NCI-H2196 (cell line): ENCODE results near the gene TRPM4.
A peak's percentile ranks its signal among the peaks of the same experiment; 100 is the strongest.
"Not testable (repeated sequence)": the region's sequence is repeated elsewhere in the genome, so short reads cannot be mapped to it uniquely, and the experiment has no call there.

ENCODE experiments used
- DNase-seq: peaks from one replicate; lab custom pipeline; 2025; ENCODE audit not compliant: unreplicated experiment; lab: John Stamatoyannopoulos, UW

Gene TRPM4

GRCh38 chr19:49186108-49186507 lies 28.5 kb downstream of the TRPM4 start:
- DNase-seq: no peak

- DNase-seq: no peak
Observed at GRCh38 chr19:49188626-49189200, 31.1 kb downstream of the TRPM4 start.

GRCh38 chr19:49189259-49189658 lies 31.7 kb downstream of the TRPM4 start:
- no peak for DNase-seq

GRCh38 chr19:49190781-49191180 lies 33.2 kb downstream of the TRPM4 start:
- no peak for DNase-seq

- no peak for DNase-seq
Observed at GRCh38 chr19:49193822-49194394, 36.3 kb downstream of the TRPM4 start.

- no peak for DNase-seq
Observed at GRCh38 chr19:49194408-49194807, 36.8 kb downstream of the TRPM4 start.

GRCh38 chr19:49196527-49197240 lies 39.1 kb downstream of the TRPM4 start:
- peak; percentile 77 for DNase-seq

- no peak for DNase-seq
Observed at GRCh38 chr19:49200238-49200862, 42.8 kb downstream of the TRPM4 start.

- no peak for DNase-seq
Observed at GRCh38 chr19:49201042-49201441, 43.5 kb downstream of the TRPM4 start.

GRCh38 chr19:49205114-49205513 lies 47.5 kb downstream of the TRPM4 start:
- no peak for DNase-seq

- DNase-seq: not testable (repeated sequence)
Observed at GRCh38 chr19:49209502-49209901, 51.9 kb downstream of the TRPM4 start.

- no peak for DNase-seq
Observed at GRCh38 chr19:49210108-49210900, 52.7 kb downstream of the TRPM4 start.

GRCh38 chr19:49210901-49211451 lies 53.4 kb downstream of the TRPM4 start:
- DNase-seq: no peak

- DNase-seq: no peak
Observed at GRCh38 chr19:49212016-49212701, 54.6 kb downstream of the TRPM4 start.

- DNase-seq: no peak
Observed at GRCh38 chr19:49213791-49214190, 56.2 kb downstream of the TRPM4 start.

- DNase-seq: no peak
Observed at GRCh38 chr19:49214701-49215100, 57.1 kb downstream of the TRPM4 start.

GRCh38 chr19:49216071-49216470 lies 58.5 kb downstream of the TRPM4 start:
- peak; percentile 50 for DNase-seq

- DNase-seq: peak; percentile 87
Observed at GRCh38 chr19:49217382-49217781, 59.8 kb downstream of the TRPM4 start.

- no peak for DNase-seq
Observed at GRCh38 chr19:49222011-49222410, 64.4 kb downstream of the TRPM4 start.

GRCh38 chr19:49222528-49222927 lies 64.9 kb downstream of the TRPM4 start:
- no peak for DNase-seq
